ENCODE data around the gene LRRC49.
"Not testable (repeated sequence)": the region's sequence is repeated elsewhere in the genome, so short reads cannot be mapped to it uniquely, and the experiment has no call there.

The LRRC49 gene

DNA sequence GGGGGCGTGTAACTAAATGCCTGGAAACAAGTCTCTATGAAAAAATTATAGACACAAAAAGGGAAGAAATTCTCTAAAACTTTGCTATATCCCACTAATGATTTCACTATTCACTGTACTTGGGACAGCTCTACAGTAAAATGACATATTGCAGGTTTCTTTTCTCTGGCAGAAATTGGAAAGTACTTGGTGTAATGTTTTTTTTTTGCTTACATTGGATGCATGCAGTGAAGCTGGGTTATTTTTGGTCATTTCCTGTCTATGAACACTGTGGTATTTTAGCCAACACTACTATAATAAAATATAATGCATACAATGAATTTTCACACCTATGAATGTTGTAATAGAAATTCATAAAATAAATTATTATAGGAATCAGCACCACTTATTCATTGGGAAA lies 109.7 kb downstream of the LRRC49 start:
- Histone ChIP-seq H3K4me3 (ENCODE audit: low read depth, low read length) (no peak overlapping the region), H3K4me2 (ENCODE audit: low read length) (no peak overlapping the region), H2AK5ac (ENCODE audit: low read length) (no peak overlapping the region), H3K27me3 (ENCODE audit: insufficient read depth, low read length) (no peaks in the 10 kb centered on the region), H3K27ac (ENCODE audit: low read depth, low read length) (no peak overlapping the region), H3K9me3 (ENCODE audit: insufficient read depth, low read depth, low read length) (no peaks in the 10 kb centered on the region), H3K9ac (ENCODE audit: low read length) (no peak overlapping the region), H4K12ac (ENCODE audit: low read depth, low read length) (no peak overlapping the region), H3K4me1 (ENCODE audit: control insufficient read depth in 1 of 2, insufficient read depth in 2 of 2, low read length in 2 of 2) (no peaks in the 10 kb centered on the region), H2BK120ac (ENCODE audit: insufficient read depth, low read length, poor library complexity) (no peak overlapping the region), H3K36me3 (ENCODE audit: control insufficient read depth in 1 of 2, insufficient read depth in 2 of 2, low read length in 2 of 2) (no peaks in the 10 kb centered on the region), H3K79me2 (ENCODE audit: control insufficient read depth, insufficient read depth, low read length, poor library complexity) (no peaks in the 10 kb centered on the region), H3K18ac (ENCODE audit: low read length) (no peak overlapping the region), H4K8ac (ENCODE audit: low read depth, low read length) (no peak overlapping the region), H3K23ac (ENCODE audit: low read length) (no peak overlapping the region), H3K14ac (ENCODE audit: low read length) (no peak overlapping the region), H2BK5ac (ENCODE audit: low read depth, low read length, poor library complexity) (no peak overlapping the region), H3K79me1 (ENCODE audit: low read length) (no peaks in the 10 kb centered on the region), H4K91ac (ENCODE audit: low read depth, low read length) (no peak overlapping the region), H3K4ac (ENCODE audit: low read depth, low read length) (no peak overlapping the region), H2BK12ac (ENCODE audit: low read length) (no peak overlapping the region), H2AFZ (ENCODE audit: insufficient read depth, low read length, poor library complexity) (no peak overlapping the region)
- WGBS (ENCODE audit: extremely low coverage, insufficient coverage, insufficient read length) = no CpG with 5 or more reads among the region's 1 CpG
- no peak for DNase-seq

DNA sequence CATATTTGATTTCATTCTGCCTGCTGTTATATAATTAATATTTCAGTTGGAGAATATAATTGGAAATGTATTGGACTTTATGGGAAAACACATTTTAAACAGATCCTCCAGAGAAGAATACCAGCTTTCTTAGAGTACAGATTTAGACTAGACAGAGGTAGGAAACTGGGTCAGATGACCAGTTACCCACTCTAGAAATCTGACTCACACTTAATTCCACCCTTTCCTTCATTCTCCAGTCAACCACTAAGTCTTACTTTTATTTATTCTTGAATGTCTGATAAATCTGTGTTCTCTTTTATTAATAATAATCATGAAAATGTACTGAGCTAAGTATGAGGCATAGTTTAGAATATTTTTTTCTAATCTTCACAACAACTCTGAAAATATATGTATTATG lies 110.7 kb downstream of the LRRC49 start:
- H2BK12ac ChIP-seq (ENCODE audit: low read length) = no peak overlapping the region
- no peak overlapping the region for H3K4me3 ChIP-seq (ENCODE audit: low read depth, low read length)
- DNase-seq = no peak
- H3K4me2 ChIP-seq (ENCODE audit: low read length) = no peak overlapping the region
- no peak overlapping the region for H4K91ac ChIP-seq (ENCODE audit: low read depth, low read length)
- no peak overlapping the region for H4K8ac ChIP-seq (ENCODE audit: low read depth, low read length)
- H3K9me3 ChIP-seq (ENCODE audit: insufficient read depth, low read depth, low read length) = no peaks in the 10 kb centered on the region
- H3K27ac ChIP-seq (ENCODE audit: low read depth, low read length) = no peak overlapping the region
- no peak overlapping the region for H3K4ac ChIP-seq (ENCODE audit: low read depth, low read length)
- no peaks in the 10 kb centered on the region for H3K79me2 ChIP-seq (ENCODE audit: control insufficient read depth, insufficient read depth, low read length, poor library complexity)
- no peaks in the 10 kb centered on the region for H3K36me3 ChIP-seq (ENCODE audit: control insufficient read depth in 1 of 2, insufficient read depth in 2 of 2, low read length in 2 of 2)
- H2BK5ac ChIP-seq (ENCODE audit: low read depth, low read length, poor library complexity) = no peak overlapping the region
- H3K14ac ChIP-seq (ENCODE audit: low read length) = no peak overlapping the region
- no peaks in the 10 kb centered on the region for H3K27me3 ChIP-seq (ENCODE audit: insufficient read depth, low read length)
- no peak overlapping the region for H2AK5ac ChIP-seq (ENCODE audit: low read length)
- no peak overlapping the region for H2BK120ac ChIP-seq (ENCODE audit: insufficient read depth, low read length, poor library complexity)
- no peaks in the 10 kb centered on the region for H3K4me1 ChIP-seq (ENCODE audit: control insufficient read depth in 1 of 2, insufficient read depth in 2 of 2, low read length in 2 of 2)
- no peak overlapping the region for H2AFZ ChIP-seq (ENCODE audit: insufficient read depth, low read length, poor library complexity)
- H3K18ac ChIP-seq (ENCODE audit: low read length) = no peak overlapping the region
- no peak overlapping the region for H3K9ac ChIP-seq (ENCODE audit: low read length)
- H3K79me1 ChIP-seq (ENCODE audit: low read length) = no peaks in the 10 kb centered on the region
- H3K23ac ChIP-seq (ENCODE audit: low read length) = no peak overlapping the region
- no peak overlapping the region for H4K12ac ChIP-seq (ENCODE audit: low read depth, low read length)

DNA sequence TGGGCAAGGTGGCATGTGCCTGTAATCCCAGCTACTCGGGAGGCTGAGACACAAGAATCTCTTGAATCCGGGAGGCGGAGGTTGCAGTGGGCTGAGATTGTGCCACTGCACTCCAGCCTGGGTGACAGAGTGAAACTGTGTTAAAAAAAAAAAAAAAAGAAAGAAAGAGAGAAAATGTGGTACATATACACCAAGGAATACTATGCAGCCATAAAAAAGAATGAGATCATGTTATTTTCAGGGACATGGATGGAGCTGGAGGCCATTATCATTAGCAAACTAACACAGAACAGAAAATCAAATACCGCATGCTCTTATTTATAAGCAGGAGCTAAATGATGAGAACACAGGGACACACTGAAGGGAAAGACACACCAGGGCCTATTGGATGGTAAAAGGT lies 111.9 kb downstream of the LRRC49 start:
- not testable (repeated sequence) for DNase-seq; H3K27ac ChIP-seq (ENCODE audit: low read depth, low read length); H4K12ac ChIP-seq (ENCODE audit: low read depth, low read length); H3K9me3 ChIP-seq (ENCODE audit: insufficient read depth, low read depth, low read length); H2BK120ac ChIP-seq (ENCODE audit: insufficient read depth, low read length, poor library complexity); H3K4ac ChIP-seq (ENCODE audit: low read depth, low read length); H3K14ac ChIP-seq (ENCODE audit: low read length); H3K18ac ChIP-seq (ENCODE audit: low read length); H3K36me3 ChIP-seq (ENCODE audit: control insufficient read depth in 1 of 2, insufficient read depth in 2 of 2, low read length in 2 of 2); H2AK5ac ChIP-seq (ENCODE audit: low read length); H3K4me3 ChIP-seq (ENCODE audit: low read depth, low read length); H3K27me3 ChIP-seq (ENCODE audit: insufficient read depth, low read length); H3K4me2 ChIP-seq (ENCODE audit: low read length); H4K91ac ChIP-seq (ENCODE audit: low read depth, low read length); H3K23ac ChIP-seq (ENCODE audit: low read length); H2BK5ac ChIP-seq (ENCODE audit: low read depth, low read length, poor library complexity); H2BK12ac ChIP-seq (ENCODE audit: low read length); H3K79me1 ChIP-seq (ENCODE audit: low read length); H2AFZ ChIP-seq (ENCODE audit: insufficient read depth, low read length, poor library complexity); H3K79me2 ChIP-seq (ENCODE audit: control insufficient read depth, insufficient read depth, low read length, poor library complexity); H4K8ac ChIP-seq (ENCODE audit: low read depth, low read length); H3K9ac ChIP-seq (ENCODE audit: low read length); H3K4me1 ChIP-seq (ENCODE audit: control insufficient read depth in 1 of 2, insufficient read depth in 2 of 2, low read length in 2 of 2)
- no CpG with 5 or more reads among the region's 4 CpGs for WGBS (ENCODE audit: extremely low coverage, insufficient coverage, insufficient read length)

DNA sequence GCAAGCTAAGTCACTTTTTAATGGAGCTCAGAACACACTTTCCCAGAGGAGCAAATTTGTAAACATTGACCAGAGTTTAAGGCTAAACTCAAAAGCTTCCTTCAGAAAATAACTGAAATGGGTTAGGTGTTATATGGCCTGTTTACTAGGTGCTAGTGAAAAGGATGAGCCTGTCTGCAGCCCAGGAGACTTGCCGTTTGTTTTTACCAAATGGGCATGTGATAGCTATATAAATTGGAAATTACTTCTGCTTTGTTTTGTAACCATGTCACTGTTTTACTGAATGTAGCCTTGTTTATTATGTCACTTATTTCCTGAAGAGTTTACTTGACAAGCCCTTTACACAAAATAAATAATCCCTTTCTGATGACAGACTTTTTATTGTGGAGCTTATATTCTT lies 113.3 kb downstream of the LRRC49 start:
- no peak for DNase-seq
- Histone ChIP-seq H3K4ac (ENCODE audit: low read depth, low read length) (no peak overlapping the region), H2BK5ac (ENCODE audit: low read depth, low read length, poor library complexity) (no peak overlapping the region), H3K4me3 (ENCODE audit: low read depth, low read length) (no peak overlapping the region), H3K79me2 (ENCODE audit: control insufficient read depth, insufficient read depth, low read length, poor library complexity) (no peaks in the 10 kb centered on the region), H3K18ac (ENCODE audit: low read length) (no peak overlapping the region), H3K14ac (ENCODE audit: low read length) (no peak overlapping the region), H4K91ac (ENCODE audit: low read depth, low read length) (no peak overlapping the region), H3K4me1 (ENCODE audit: control insufficient read depth in 1 of 2, insufficient read depth in 2 of 2, low read length in 2 of 2) (no peaks in the 10 kb centered on the region), H3K9me3 (ENCODE audit: insufficient read depth, low read depth, low read length) (no peaks in the 10 kb centered on the region), H3K79me1 (ENCODE audit: low read length) (no peaks in the 10 kb centered on the region), H2AFZ (ENCODE audit: insufficient read depth, low read length, poor library complexity) (no peak overlapping the region), H3K36me3 (ENCODE audit: control insufficient read depth in 1 of 2, insufficient read depth in 2 of 2, low read length in 2 of 2) (no peaks in the 10 kb centered on the region), H3K27ac (ENCODE audit: low read depth, low read length) (no peak overlapping the region), H3K27me3 (ENCODE audit: insufficient read depth, low read length) (no peaks in the 10 kb centered on the region), H2BK12ac (ENCODE audit: low read length) (no peak overlapping the region), H3K23ac (ENCODE audit: low read length) (no peak overlapping the region), H3K4me2 (ENCODE audit: low read length) (no peak overlapping the region), H4K8ac (ENCODE audit: low read depth, low read length) (no peak overlapping the region), H3K9ac (ENCODE audit: low read length) (no peak overlapping the region), H2BK120ac (ENCODE audit: insufficient read depth, low read length, poor library complexity) (no peak overlapping the region), H2AK5ac (ENCODE audit: low read length) (no peak overlapping the region), H4K12ac (ENCODE audit: low read depth, low read length) (no peak overlapping the region)
- no CpG with 5 or more reads among the region's 1 CpG for WGBS (ENCODE audit: extremely low coverage, insufficient coverage, insufficient read length)

All from trophoblast cell (in vitro differentiated cells and primary cell).